C4-2B (cell line): ENCODE measurements around the gene HEYL.

ENCODE experiments used
- H3K27ac ChIP-seq: fragments of 450-650 bp; 2 replicates; pipeline ENCODE4 v1.5.1; 2017
- CTCF ChIP-seq: fragments of 450-650 bp; conservative IDR thresholded peaks from 2 replicates; pipeline ENCODE4 v1.5.1; 2017; ENCODE audit warnings: mild to moderate bottlenecking
- ZFX ChIP-seq: fragments of 450-650 bp; IDR thresholded peaks from 2 replicates; pipeline ENCODE4 v1.6.1; 2017

Gene HEYL

GRCh38 chr1:39632323-39632681 is 7.1 kb downstream of the HEYL start:
- no peak overlapping the region for H3K27ac ChIP-seq
- TF ChIP-seq ZFX (no peak), CTCF (no peak)

DNA sequence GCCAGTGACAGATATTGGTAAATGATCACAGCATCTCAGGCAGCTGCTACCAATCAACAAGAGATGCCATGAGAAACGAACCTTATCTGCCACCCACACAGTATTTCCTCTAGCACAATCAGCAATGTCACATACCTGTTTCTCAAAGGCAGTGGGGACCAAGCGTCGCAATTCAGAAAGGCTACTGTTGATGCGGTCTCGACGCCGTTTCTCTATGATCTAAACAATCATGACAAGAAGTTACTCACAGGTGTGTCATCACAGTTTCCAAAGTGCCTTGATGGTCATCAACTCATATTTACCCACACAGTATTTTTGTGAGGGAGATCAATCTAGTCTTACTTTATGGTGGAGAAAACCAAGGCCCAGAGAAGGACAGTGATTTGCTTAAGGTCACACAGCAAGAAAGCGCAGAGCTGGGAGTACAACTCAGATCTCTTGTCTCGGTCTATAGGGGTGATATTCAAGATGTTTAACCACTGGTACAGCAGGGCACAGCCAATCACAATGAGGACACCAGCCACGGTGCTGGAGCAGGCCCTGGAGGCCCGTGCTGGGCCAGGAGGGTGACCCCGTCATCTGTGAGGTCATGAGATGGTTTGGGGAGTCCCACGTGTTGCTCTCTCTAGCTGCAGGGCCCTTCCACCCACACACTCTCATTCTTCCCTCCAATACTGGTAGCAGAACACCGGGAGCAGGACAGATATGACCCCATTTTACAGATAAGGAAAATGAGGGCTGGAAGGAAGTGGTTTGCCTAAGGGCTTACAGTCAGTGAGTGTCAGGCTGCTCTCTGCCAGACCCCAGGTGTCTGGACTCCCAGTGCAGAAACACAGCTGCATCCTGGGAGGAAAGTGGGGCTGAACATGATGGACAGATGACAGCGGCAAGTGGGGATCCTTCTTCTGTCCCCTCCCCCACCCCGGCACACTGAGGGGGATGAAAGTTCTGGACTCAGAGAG is 7.8 kb downstream of the HEYL start:
- TF ChIP-seq CTCF, result no peak
- no peak for TF ChIP-seq ZFX
- H3K27ac ChIP-seq, result no peak overlapping the region

DNA sequence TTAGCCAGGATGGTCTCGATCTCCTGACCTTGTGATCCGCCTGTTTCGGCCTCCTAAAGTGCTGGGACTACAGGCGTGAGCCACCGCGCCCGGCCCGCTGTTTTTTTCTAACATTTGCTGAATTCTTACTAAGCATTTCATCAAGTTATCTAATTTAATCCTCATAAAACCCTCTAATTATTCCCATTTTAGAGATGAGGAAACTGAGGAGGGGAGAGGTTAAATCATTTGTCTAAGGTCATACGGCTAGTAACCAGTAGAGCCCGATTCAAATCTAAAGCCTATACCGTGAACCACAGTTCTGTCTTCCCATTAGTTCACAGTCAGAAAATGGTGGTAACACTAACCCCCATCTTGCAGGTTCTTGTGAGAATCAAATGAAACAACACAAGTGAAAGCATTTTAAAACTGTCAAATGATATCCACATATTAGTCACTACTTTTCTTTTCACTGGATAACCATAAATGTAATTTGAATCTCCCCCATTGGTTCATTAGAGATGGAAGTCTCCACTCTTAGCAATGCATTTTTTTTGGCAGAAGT is 10.6 kb downstream of the HEYL start:
- H3K27ac ChIP-seq, result no peak overlapping the region
- TF ChIP-seq CTCF, result no peak
- TF ChIP-seq ZFX, result no peak

DNA sequence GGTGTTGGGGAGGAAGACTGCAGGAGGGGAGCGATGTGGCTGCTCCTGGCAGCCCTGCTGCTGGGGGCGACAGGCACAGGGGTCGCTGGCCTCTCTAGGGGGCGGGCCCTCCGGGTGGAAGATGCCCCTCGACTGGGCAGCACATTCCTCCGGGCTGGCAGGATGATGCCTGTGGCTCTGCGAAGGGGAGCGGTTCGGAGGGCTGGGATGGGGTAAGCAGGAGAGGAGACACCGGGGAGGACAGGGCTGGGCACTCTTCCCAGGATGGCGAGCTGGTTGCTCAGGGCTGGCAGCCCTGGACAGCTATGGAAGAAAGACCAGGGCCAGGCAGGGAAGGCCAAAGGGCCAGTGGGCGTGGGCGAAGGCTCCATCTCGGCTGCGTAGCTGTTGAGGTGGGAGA is 12.8 kb downstream of the HEYL start:
- TF ChIP-seq ZFX (no peak), CTCF (no peak)
- no peak overlapping the region for H3K27ac ChIP-seq

DNA sequence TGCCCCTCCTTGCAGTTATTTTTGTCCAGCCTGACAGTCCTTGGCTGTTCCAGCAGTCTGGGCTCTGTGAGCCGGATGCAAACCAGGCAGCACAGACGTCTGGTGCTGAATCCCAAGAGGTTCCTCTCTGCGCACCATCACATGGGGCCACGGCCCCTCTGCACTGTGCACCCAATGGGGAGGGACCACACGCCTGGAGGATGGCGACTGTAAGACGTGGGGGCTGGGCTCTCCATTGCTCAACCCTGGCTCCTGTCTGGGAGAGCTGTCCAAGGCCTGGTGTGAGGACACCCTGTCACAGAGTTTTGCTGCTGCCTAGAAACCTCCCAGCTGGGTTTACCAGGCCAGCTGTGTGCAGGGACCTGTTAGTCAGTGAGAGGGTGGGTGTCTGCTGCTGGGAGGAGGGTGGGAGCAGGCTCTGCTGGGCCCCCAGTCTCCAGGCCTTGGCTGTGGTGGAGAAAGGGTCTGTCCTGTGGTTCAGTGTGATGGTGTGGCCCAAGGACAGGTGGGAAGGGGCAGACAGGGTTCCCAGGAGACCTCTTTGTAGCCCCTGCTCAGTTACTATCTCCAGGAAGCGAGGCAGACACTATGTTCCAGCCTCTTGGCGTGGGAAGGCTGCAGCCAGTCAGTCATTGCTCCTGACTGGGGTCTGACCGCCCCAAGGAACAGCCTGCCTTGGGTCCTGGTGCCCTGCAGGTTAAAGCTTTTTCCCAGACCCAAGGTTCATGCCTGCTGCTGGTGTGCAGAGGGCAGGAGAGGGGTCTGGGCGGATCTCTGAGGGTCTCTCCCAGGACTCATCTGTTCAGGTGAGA is 13.8 kb downstream of the HEYL start:
- no peak for TF ChIP-seq ZFX
- TF ChIP-seq CTCF, result no peak
- H3K27ac ChIP-seq, result no peak overlapping the region

- H3K27ac ChIP-seq, result no peak overlapping the region
- TF ChIP-seq CTCF (no peak), ZFX (no peak)
Observed at GRCh38 chr1:39625009-39625408, 14.4 kb downstream of the HEYL start.

DNA sequence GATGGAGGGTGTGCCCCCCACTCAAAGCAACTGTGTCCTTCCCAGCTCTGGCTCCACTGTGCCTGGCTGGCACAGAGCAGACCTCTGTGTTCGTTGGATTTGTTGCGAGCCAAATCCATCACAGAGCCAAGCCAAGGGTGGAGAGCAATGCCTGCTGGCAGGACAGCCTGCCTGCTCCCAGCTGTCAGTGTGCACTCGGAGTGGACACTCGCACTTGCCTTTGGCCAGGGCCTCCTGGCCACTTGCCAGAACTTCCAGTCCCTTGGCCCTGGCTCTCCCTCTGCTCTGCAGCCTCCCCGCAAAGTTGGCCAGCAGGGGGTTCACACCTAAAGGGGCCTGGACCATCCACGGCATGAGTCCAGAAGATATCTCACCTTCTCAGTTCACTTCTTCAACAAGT is 16.4 kb downstream of the HEYL start:
- TF ChIP-seq ZFX (no peak), CTCF (no peak)
- no peak overlapping the region for H3K27ac ChIP-seq
